GM10248 (cell line): ENCODE data around the gene MTHFR.

Experiments used
- CTCF ChIA-PET: fragments of 300-600 bp; sonication (Branson Sonifier 250); formaldehyde crosslinking; extraction: SDS; loops from one replicate; lab custom pipeline; 2021; ENCODE audit warnings: antibody characterized with exemption; lab: Yijun Ruan, JAX
- POLR2A ChIA-PET: fragments of 350-650 bp; sonication (Branson Sonifier 250); formaldehyde crosslinking; extraction: SDS; loops from one replicate; lab custom pipeline; 2020; ENCODE audit warnings: antibody characterized with exemption; lab: Yijun Ruan, JAX
- DNase-seq: peaks from one replicate; pipeline ENCODE4 v3.0.0; 2012; ENCODE audit errors: extremely low spot score
- CTCF ChIP-seq: IDR thresholded peaks from 2 replicates; pipeline ENCODE4 v1.5.1; 2012; ENCODE audit warnings: mild to moderate bottlenecking, low read depth; ENCODE audit errors: extremely low read depth, missing control alignments, control extremely low read depth

The MTHFR gene

GRCh38 chr1:11797525-11798216, 8.1 kb downstream of the MTHFR start:
- TF ChIP-seq CTCF: no peak
- CTCF ChIA-PET: interaction anchor here (0.9 to 2.1 kb wide), 4 partner anchors 10 to 170 kb away, joined by 3 to 13 read pairs (median 4); no protein-coding TSS in a partner anchor
- POLR2A ChIA-PET: interaction anchor here (0.6 to 1.0 kb wide), 3 partner anchors 9 to 530 kb away, joined by 3 to 6 read pairs (median 5); no protein-coding TSS in a partner anchor
- no peak for DNase-seq

- TF ChIP-seq CTCF: no peak
- CTCF ChIA-PET: interaction anchor here (1.1 to 1.9 kb wide), 3 partner anchors 11 to 759 kb away, joined by 3 to 10 read pairs (median 3); no protein-coding TSS in a partner anchor
- POLR2A ChIA-PET: interaction anchor here (0.6 to 1.0 kb wide), 2 partner anchors 10 to 151 kb away, joined by 3 read pairs; partner anchors contain the start of genes CLCN6 and MTHFR
- DNase-seq: no peak
Observed at GRCh38 chr1:11796036-11796828, 9.5 kb downstream of the MTHFR start.

GRCh38 chr1:11795238-11795890, 10.4 kb downstream of the MTHFR start:
- DNase-seq: no peak
- POLR2A ChIA-PET: interaction anchor here (0.6 to 1.0 kb wide), 2 partner anchors 11 to 152 kb away, joined by 3 read pairs; partner anchors contain the start of genes CLCN6 and MTHFR
- TF ChIP-seq CTCF: no peak
- CTCF ChIA-PET: interaction anchor here (1.1 to 1.9 kb wide), 3 partner anchors 10 to 758 kb away, joined by 3 to 10 read pairs (median 3); no protein-coding TSS in a partner anchor

GRCh38 chr1:11794446-11795237, 11.1 kb downstream of the MTHFR start:
- no peak for TF ChIP-seq CTCF
- ChIA-PET CTCF (interaction anchor here (0.7 to 1.7 kb wide), 4 partner anchors 8 to 757 kb away, joined by 3 to 7 read pairs (median 3); partner anchors contain the start of gene CLCN6), POLR2A (interaction anchor here (2.6 kb wide), 1 partner anchor 114 kb away, joined by 7 read pairs; no protein-coding TSS in a partner anchor)
- no peak for DNase-seq

- no peak for DNase-seq
- ChIA-PET POLR2A (interaction anchor here (2.6 kb wide), 1 partner anchor 115 kb away, joined by 7 read pairs; no protein-coding TSS in a partner anchor), CTCF (interaction anchor here (0.7 to 1.7 kb wide), 5 partner anchors 8 to 13 kb away, joined by 3 to 7 read pairs (median 3); partner anchors contain the start of gene CLCN6)
- TF ChIP-seq CTCF: no peak
Observed at GRCh38 chr1:11793819-11794218, 11.9 kb downstream of the MTHFR start.
